ENCODE measurements around the gene ZCCHC17. TPM values are rescaled to one million over a fixed set of nuclear protein-coding genes. Genes with fewer than 3 reads are reported as not detected.

The ZCCHC17 gene
- total RNA-seq, 1 experiment from 2014 or later: 24.1 TPM

DNA sequence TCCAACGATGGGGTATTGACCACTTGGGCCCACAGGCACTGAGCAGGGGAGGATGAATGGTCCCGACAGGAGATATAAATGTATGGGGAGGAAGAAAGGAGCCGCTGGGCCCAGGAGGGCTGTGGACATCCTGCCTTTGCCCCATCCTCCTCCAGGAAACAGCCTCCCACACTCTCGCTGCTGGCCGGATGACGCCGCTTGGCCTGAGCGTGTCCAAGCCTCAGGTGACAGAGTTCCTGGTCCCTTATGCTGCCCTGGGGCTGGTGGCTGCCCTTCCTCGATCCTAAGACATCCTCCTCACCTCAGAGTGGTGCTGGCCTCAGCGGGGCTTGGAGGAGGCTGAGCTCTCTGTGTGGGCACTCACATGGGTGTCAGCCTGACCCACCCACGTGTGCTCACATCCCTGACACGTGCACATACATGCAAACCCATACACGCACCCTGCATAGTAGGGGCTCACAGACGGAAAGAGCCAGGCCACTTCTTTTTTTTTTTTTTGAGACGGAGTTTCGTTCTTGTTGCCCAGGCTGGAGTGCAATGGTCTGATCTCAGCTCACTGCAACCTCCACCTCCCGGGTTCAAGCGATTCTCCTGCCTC, 110.3 kb downstream of the ZCCHC17 start:
- Histone ChIP-seq H3K9me3 (no peaks in the 10 kb centered on the region), H3K4me1 (no peaks in the 10 kb centered on the region), H3K36me3 (ENCODE audit: control insufficient read depth, insufficient read depth, low read length) (no peaks in the 10 kb centered on the region), H3K27me3 (replicated peaks; ENCODE audit: control insufficient read depth, insufficient read depth, low read length) (no peaks in the 10 kb centered on the region), H3K4me3 (ENCODE audit: low read depth, low read length) (no peak overlapping the region)
- H3K27ac Mint-ChIP-seq (ENCODE audit: unreplicated experiment): no peak overlapping the region
- TF ChIP-seq, protein P1, sequence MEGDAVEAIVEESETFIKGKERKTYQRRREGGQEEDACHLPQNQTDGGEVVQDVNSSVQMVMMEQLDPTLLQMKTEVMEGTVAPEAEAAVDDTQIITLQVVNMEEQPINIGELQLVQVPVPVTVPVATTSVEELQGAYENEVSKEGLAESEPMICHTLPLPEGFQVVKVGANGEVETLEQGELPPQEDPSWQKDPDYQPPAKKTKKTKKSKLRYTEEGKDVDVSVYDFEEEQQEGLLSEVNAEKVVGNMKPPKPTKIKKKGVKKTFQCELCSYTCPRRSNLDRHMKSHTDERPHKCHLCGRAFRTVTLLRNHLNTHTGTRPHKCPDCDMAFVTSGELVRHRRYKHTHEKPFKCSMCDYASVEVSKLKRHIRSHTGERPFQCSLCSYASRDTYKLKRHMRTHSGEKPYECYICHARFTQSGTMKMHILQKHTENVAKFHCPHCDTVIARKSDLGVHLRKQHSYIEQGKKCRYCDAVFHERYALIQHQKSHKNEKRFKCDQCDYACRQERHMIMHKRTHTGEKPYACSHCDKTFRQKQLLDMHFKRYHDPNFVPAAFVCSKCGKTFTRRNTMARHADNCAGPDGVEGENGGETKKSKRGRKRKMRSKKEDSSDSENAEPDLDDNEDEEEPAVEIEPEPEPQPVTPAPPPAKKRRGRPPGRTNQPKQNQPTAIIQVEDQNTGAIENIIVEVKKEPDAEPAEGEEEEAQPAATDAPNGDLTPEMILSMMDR (IDR thresholded peaks at IDR 0.05; ENCODE audit: insufficient read depth in 1 of 2, low read depth in 1 of 2, low read length in 1 of 2, severe bottlenecking in 1 of 2, unreplicated experiment in 1 of 2): no peak
- DNase-seq: no peak
- no TSS peak for BruUV-seq (replicated peaks)
- POLR2A ChIA-PET: no interaction called here
- H3K36me3 Mint-ChIP-seq (ENCODE audit: insufficient read depth, unreplicated experiment): no peaks in the 10 kb centered on the region
- CTCF ChIA-PET: no interaction called here
- no peak overlapping the region for H3K4me3 Mint-ChIP-seq (ENCODE audit: unreplicated experiment)
- peaks cover 2% of the 10 kb centered on the region for H3K4me1 Mint-ChIP-seq (ENCODE audit: low read depth, unreplicated experiment)
- no peaks in the 10 kb centered on the region for H3K27me3 Mint-ChIP-seq (ENCODE audit: insufficient read depth, unreplicated experiment)
- no peaks in the 10 kb centered on the region for H3K9me3 Mint-ChIP-seq (ENCODE audit: unreplicated experiment)
- intact Hi-C loops (cut with micrococcal nuclease; ENCODE audit: unreplicated experiment): no loop called here

DNA sequence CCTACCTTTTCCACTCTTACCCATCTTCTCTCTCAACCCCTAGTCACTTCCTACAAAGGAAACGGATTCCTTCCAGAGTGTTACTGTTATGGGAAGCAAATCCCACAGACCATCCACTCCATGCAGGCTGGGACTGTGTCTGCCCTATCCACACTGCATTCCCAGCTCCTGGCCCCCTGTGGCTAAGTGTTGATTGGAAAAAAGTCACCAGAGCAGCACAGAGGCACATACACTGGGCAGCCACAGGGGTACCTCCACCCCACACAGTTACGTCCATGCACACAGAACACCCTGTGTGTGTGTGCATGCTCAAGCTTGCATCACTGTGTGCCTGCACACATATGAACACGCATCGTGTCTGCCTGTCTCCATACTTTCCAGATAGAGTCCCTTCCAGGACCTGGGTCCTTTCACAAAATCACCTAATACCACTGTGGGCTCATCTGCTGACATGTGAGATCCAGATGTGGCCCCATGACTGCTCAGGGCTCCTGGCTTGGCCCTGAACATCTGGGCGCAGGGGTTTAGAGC, 112.0 kb downstream of the ZCCHC17 start:
- no TSS peak for BruUV-seq (replicated peaks)
- Histone ChIP-seq H3K4me1 (0 out of 2 replicates have a peak, but pooled peaks cover 6% of the 10 kb centered on the region), H3K9me3 (no peaks in the 10 kb centered on the region), H3K27me3 (replicated peaks; ENCODE audit: control insufficient read depth, insufficient read depth, low read length) (no peaks in the 10 kb centered on the region), H3K36me3 (ENCODE audit: control insufficient read depth, insufficient read depth, low read length) (no peaks in the 10 kb centered on the region), H3K4me3 (ENCODE audit: low read depth, low read length) (no peak overlapping the region)
- Mint-ChIP-seq H3K36me3 (ENCODE audit: insufficient read depth, unreplicated experiment) (no peaks in the 10 kb centered on the region), H3K27me3 (ENCODE audit: insufficient read depth, unreplicated experiment) (no peaks in the 10 kb centered on the region), H3K4me1 (ENCODE audit: low read depth, unreplicated experiment) (peaks cover 7% of the 10 kb centered on the region), H3K27ac (ENCODE audit: unreplicated experiment) (no peak overlapping the region), H3K4me3 (ENCODE audit: unreplicated experiment) (no peak overlapping the region), H3K9me3 (ENCODE audit: unreplicated experiment) (no peaks in the 10 kb centered on the region)
- intact Hi-C loops (cut with micrococcal nuclease; ENCODE audit: unreplicated experiment): no loop called here
- TF ChIP-seq, protein P1 (IDR thresholded peaks at IDR 0.05; ENCODE audit: insufficient read depth in 1 of 2, low read depth in 1 of 2, low read length in 1 of 2, severe bottlenecking in 1 of 2, unreplicated experiment in 1 of 2): no peak
- no peak for DNase-seq
- POLR2A ChIA-PET: no interaction called here
- CTCF ChIA-PET: interaction anchor here (0.6 kb wide), 1 partner anchor 138 kb away, joined by 3 read pairs; no protein-coding TSS in a partner anchor

DNA sequence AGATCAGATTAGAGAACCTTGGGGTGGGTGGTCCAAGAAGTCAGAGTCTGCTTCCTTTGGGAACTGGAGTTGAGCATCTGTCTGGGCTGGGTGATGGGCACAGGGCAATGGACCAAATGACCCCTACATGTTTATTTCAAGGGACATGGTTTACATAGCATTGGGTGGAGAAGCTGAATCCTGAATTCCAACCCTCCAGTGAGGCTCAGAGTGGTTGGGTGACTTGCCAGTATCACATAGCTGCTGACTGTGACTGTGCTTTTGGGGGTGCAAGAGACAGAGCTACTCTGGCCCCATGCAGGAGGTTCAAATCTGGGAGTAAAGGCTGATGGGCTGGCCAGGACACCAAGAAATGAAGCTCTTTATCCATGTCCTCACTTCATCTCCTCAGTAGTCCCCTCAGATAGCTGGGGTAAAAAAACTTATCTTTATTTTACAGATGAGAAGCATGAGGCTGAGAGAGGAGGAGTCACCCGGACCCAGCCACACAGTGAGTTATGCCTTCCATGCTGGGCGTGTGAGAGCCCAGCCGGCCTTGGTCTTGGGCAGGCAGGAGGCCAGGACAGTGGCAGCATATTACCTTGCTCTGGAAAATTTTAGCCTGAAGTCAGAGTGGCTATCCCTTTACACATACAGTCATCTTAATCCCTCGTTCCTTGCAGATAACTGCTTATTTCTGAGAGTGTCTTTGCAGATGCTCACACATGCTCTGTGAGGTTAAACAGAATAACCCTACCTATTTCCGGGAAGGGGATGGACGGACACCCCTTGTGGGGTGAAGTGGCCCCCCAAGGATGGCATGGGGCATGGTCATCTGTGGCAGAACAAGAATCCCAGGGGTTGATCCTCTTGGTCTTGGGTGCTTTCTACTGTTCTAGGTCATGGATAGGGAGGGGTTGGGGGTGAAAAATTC, 113.4 kb downstream of the ZCCHC17 start:
- no peak overlapping the region for H3K27ac Mint-ChIP-seq (ENCODE audit: unreplicated experiment)
- intact Hi-C loops (cut with micrococcal nuclease; ENCODE audit: unreplicated experiment): no loop called here

More for the DNA sequence above, 113.4 kb downstream of the ZCCHC17 start:
- DNase-seq: no peak
- H3K9me3 ChIP-seq: no peaks in the 10 kb centered on the region
- ChIA-PET CTCF (no interaction called here), POLR2A (no interaction called here)
- 0 out of 2 replicates have a peak, but pooled peaks cover 6% of the 10 kb centered on the region for H3K4me1 ChIP-seq
- Mint-ChIP-seq H3K4me3 (ENCODE audit: unreplicated experiment) (no peak overlapping the region), H3K9me3 (ENCODE audit: unreplicated experiment) (no peaks in the 10 kb centered on the region), H3K36me3 (ENCODE audit: insufficient read depth, unreplicated experiment) (no peaks in the 10 kb centered on the region), H3K4me1 (ENCODE audit: low read depth, unreplicated experiment) (peaks cover 7% of the 10 kb centered on the region), H3K27me3 (ENCODE audit: insufficient read depth, unreplicated experiment) (no peaks in the 10 kb centered on the region)
- BruUV-seq (replicated peaks): no TSS peak
- TF ChIP-seq, protein P1 (IDR thresholded peaks at IDR 0.05; ENCODE audit: insufficient read depth in 1 of 2, low read depth in 1 of 2, low read length in 1 of 2, severe bottlenecking in 1 of 2, unreplicated experiment in 1 of 2): no peak
- H3K4me3 ChIP-seq (ENCODE audit: low read depth, low read length): no peak overlapping the region
- H3K36me3 ChIP-seq (ENCODE audit: control insufficient read depth, insufficient read depth, low read length): no peaks in the 10 kb centered on the region
- no peaks in the 10 kb centered on the region for H3K27me3 ChIP-seq (replicated peaks; ENCODE audit: control insufficient read depth, insufficient read depth, low read length)

All from Caco-2 (cell line).